ENCODE measurements around the gene CNFN.
"Not testable (repeated sequence)": the region's sequence is repeated elsewhere in the genome, so short reads cannot be mapped to it uniquely, and the experiment has no call there.

Gene CNFN

GRCh38 chr19:42351079-42351735 is 38.9 kb downstream of the CNFN start:
- DNase-seq (ENCODE audit: low read depth in 2 of 2) = no peak

DNA sequence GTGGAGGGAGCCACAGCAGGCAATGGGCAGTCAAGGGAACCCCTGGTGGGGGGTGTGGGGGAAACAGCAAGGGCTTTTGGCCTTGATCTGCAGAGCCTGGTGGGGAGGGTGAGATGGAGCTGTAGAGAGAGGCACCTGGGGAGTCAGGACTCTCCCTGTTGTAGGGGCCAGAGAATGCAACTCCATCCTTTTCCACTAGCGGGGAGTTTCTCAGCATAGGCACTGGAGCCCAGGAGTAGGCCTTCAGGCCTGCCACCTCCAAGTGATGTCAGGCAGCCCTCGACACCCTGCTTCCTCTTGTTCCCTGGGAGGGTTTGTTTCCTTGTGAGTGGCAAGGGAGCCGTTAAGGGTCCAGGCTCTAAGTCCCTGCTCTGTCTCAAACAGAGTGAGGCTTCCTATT is 39.7 kb downstream of the CNFN start:
- no peak for DNase-seq (ENCODE audit: low read depth in 2 of 2)

DNA sequence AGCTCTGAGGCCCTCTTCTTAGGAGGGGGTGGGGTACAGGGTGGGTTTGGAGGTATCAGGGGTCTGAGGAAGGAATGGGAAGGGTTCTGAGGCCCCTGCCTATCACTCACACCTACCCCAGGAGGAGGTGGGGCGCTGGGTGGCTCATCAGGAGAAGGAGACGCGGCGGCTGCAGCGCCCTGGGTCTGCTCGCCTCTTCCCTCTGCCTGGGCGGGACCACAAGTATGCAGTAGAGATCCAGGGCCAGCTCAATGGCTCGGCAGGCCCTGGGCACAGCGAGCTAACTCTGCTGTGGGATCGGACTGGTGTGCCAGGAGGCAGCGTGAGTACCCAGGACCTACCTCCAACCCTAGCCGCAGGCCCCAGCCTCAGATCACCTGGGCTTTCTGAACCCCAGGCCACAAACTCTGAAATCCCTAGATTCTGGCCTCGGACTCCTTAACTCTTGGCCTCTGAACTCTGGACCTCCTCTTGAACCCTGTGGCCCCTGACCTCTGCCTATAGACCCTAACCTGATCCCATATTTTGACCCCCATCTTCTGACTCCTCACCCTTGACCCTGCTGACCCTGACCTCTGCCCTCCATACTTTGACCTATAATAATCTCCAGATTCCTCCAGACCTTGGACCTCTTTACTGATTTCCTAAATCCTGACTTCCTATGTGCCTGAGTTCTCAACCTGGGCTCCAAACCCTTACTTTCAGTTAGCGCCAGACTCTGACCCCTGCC is 40.6 kb downstream of the CNFN start:
- DNase-seq (ENCODE audit: low read depth in 2 of 2) = no peak

- DNase-seq (ENCODE audit: low read depth in 2 of 2) = no peak
Measured at GRCh38 chr19:42348211-42348610, 41.9 kb downstream of the CNFN start.

- no peak for DNase-seq (ENCODE audit: low read depth in 2 of 2)
Measured at GRCh38 chr19:42345191-42345812, 44.8 kb downstream of the CNFN start.

DNA sequence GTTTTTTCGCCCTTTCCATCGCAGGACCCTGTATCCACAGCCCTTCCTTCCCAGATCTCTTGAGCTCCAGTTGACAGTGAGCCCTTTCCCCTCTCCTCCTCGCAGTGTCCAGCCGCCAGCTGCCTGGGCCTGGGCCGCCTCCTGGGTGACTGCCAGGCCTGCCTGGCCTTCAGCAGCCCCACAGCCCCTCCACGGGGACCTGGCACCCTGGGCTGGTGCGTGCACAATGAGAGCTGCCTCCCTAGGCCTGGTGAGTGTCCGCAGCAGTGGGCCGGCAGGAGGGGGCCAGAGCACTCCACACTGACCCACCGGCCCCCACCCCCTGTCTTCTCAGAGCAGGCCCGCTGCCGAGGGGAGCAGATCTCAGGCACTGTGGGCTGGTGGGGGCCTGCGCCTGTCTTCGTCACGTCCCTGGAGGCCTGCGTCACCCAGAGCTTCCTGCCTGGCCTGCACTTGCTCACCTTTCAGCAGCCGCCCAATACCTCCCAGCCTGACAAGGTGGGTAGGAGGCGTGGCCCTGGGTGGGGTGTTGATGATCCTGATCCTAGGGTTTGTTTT is 45.7 kb downstream of the CNFN start:
- no peak for DNase-seq (ENCODE audit: low read depth in 2 of 2)

DNA sequence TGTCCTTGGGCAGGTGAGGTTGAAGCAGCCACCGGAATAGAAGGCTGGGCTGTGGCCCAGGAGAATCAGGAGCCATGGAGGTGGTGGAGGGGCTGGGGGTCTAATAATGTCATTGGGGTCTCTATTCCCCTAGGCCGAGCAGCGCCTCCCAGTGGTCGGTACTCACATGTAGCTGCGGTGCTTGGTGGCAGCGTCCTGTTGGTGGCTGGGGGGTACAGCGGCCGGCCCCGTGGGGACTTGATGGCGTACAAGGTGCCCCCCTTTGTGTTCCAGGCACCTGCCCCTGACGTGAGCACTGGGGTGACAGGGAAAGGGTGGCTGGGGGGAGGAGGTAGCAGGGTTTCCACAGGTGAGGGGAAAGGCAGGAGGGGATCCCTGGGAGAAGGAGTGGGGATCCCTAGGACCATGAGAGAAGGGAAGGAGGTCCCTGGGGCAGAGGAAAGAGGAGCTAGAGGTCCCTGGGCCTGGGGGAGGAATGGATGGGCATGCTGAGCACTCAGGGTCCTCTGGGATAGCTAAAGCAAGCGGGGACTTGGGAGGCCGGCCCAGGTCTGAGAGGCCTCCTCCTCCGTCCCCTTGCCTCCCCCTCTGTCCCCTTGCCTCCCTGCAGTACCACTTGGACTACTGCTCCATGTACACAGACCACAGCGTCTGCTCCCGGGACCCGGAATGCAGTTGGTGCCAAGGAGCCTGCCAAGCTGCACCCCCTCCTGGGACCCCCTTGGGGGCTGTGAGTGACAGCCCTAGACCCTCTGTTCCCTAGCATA is 46.6 kb downstream of the CNFN start:
- DNase-seq (ENCODE audit: low read depth in 2 of 2) = no peak

GRCh38 chr19:42339922-42340321 is 50.2 kb downstream of the CNFN start:
- DNase-seq (ENCODE audit: low read depth in 2 of 2) = not testable (repeated sequence)

- DNase-seq (ENCODE audit: low read depth in 2 of 2) = not testable (repeated sequence)
Measured at GRCh38 chr19:42339126-42339860, 50.8 kb downstream of the CNFN start.

Data from stimulated activated CD8-positive, alpha-beta memory T cell treated with anti-CD3 and anti-CD28 coated beads, Interleukin-2, amount 100 ng/mL, for 48 hours (primary cell).